HL-60 (cell line): ENCODE data around the gene CACTIN.
"Not testable (repeated sequence)": the region's sequence is repeated elsewhere in the genome, so short reads cannot be mapped to it uniquely, and the experiment has no call there.

ENCODE experiments used
- DNase-seq, 2 experiments: peaks; one replicate each; pipeline ENCODE4 v3.0.0-alpha.2; 2010 to 2020; ENCODE audit warnings: low read depth in 1 of 2, low spot score in 1 of 2
- H3K27ac ChIP-seq: fragments of 250-450 bp; sonication (Bioruptor Pico); replicated peaks from 2 replicates; pipeline ENCODE4 v1.5.1; 2020; ENCODE audit warnings: mild to moderate bottlenecking, moderate library complexity
- H3K27me3 ChIP-seq: fragments of 250-450 bp; sonication (Bioruptor Pico); 2 replicates; pipeline ENCODE4 v1.5.1; 2021; ENCODE audit warnings: mild to moderate bottlenecking, moderate library complexity; ENCODE audit not compliant: insufficient read depth, poor library complexity, severe bottlenecking
- H3K4me3 ChIP-seq: replicated peaks from 2 replicates; pipeline ENCODE4 v1.5.1; 2011; ENCODE audit warnings: mild to moderate bottlenecking, control low read depth, low read length; ENCODE audit not compliant: insufficient read depth
- GABPA ChIP-seq: IDR thresholded peaks from 2 replicates; pipeline ENCODE4 v1.6.1; 2012; ENCODE audit warnings: low read depth
- POLR2AphosphoS5 ChIP-seq: IDR thresholded peaks from 2 replicates; pipeline ENCODE4 v1.6.1; 2012; ENCODE audit warnings: low read depth
- SPI1 ChIP-seq: IDR thresholded peaks from 2 replicates; pipeline ENCODE4 v1.6.1; 2012; ENCODE audit warnings: low read depth, mild to moderate bottlenecking, borderline replicate concordance
- TF ChIP-seq, protein P1 (sequence below): IDR thresholded peaks from one replicate; pipeline ENCODE4 v1.5.1; 2011; ENCODE audit warnings: low read length, control low read depth, inconsistent platforms; ENCODE audit not compliant: insufficient read depth
- TF ChIP-seq, protein P2 (sequence below): IDR thresholded peaks from 2 replicates; pipeline ENCODE4 v1.6.1; 2012; ENCODE audit warnings: low read depth; ENCODE audit not compliant: insufficient replicate concordance

CACTIN gene

GRCh38 chr19:3649888-3650287 lies 23.3 kb upstream of the CACTIN start:
- H3K4me3 ChIP-seq: no peak overlapping the region
- TF ChIP-seq GABPA (no peak), POLR2AphosphoS5 (no peak), SPI1 (no peak)
- TF ChIP-seq, protein P1, sequence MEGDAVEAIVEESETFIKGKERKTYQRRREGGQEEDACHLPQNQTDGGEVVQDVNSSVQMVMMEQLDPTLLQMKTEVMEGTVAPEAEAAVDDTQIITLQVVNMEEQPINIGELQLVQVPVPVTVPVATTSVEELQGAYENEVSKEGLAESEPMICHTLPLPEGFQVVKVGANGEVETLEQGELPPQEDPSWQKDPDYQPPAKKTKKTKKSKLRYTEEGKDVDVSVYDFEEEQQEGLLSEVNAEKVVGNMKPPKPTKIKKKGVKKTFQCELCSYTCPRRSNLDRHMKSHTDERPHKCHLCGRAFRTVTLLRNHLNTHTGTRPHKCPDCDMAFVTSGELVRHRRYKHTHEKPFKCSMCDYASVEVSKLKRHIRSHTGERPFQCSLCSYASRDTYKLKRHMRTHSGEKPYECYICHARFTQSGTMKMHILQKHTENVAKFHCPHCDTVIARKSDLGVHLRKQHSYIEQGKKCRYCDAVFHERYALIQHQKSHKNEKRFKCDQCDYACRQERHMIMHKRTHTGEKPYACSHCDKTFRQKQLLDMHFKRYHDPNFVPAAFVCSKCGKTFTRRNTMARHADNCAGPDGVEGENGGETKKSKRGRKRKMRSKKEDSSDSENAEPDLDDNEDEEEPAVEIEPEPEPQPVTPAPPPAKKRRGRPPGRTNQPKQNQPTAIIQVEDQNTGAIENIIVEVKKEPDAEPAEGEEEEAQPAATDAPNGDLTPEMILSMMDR: no peak
- TF ChIP-seq, protein P2, sequence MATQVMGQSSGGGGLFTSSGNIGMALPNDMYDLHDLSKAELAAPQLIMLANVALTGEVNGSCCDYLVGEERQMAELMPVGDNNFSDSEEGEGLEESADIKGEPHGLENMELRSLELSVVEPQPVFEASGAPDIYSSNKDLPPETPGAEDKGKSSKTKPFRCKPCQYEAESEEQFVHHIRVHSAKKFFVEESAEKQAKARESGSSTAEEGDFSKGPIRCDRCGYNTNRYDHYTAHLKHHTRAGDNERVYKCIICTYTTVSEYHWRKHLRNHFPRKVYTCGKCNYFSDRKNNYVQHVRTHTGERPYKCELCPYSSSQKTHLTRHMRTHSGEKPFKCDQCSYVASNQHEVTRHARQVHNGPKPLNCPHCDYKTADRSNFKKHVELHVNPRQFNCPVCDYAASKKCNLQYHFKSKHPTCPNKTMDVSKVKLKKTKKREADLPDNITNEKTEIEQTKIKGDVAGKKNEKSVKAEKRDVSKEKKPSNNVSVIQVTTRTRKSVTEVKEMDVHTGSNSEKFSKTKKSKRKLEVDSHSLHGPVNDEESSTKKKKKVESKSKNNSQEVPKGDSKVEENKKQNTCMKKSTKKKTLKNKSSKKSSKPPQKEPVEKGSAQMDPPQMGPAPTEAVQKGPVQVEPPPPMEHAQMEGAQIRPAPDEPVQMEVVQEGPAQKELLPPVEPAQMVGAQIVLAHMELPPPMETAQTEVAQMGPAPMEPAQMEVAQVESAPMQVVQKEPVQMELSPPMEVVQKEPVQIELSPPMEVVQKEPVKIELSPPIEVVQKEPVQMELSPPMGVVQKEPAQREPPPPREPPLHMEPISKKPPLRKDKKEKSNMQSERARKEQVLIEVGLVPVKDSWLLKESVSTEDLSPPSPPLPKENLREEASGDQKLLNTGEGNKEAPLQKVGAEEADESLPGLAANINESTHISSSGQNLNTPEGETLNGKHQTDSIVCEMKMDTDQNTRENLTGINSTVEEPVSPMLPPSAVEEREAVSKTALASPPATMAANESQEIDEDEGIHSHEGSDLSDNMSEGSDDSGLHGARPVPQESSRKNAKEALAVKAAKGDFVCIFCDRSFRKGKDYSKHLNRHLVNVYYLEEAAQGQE: no peak
- no peak for DNase-seq
- H3K27ac ChIP-seq: no peak overlapping the region
- H3K27me3 ChIP-seq: no peaks in the 10 kb centered on the region

GRCh38 chr19:3648037-3648905 lies 21.7 kb upstream of the CACTIN start:
- H3K27me3 ChIP-seq: no peaks in the 10 kb centered on the region
- no peak overlapping the region for H3K4me3 ChIP-seq
- no peak for DNase-seq
- TF ChIP-seq, protein P2: no peak
- TF ChIP-seq GABPA (no peak), SPI1 (no peak), POLR2AphosphoS5 (no peak)
- TF ChIP-seq, protein P1: no peak
- no peak overlapping the region for H3K27ac ChIP-seq

- DNase-seq, H3K4me3 ChIP-seq: not testable (repeated sequence)
Measured at GRCh38 chr19:3647102-3647501, 20.5 kb upstream of the CACTIN start.

GRCh38 chr19:3646336-3647092 lies 19.9 kb upstream of the CACTIN start:
- no peak overlapping the region for H3K4me3 ChIP-seq
- no peak for DNase-seq
- TF ChIP-seq SPI1 (no peak), POLR2AphosphoS5 (no peak), GABPA (no peak)
- TF ChIP-seq, protein P1: no peak
- TF ChIP-seq, protein P2: no peak

More at GRCh38 chr19:3647102-3647501, 20.5 kb upstream of the CACTIN start:
- not testable (repeated sequence) for H3K27ac ChIP-seq, H3K27me3 ChIP-seq

More at GRCh38 chr19:3646336-3647092, 19.9 kb upstream of the CACTIN start:
- no peaks in the 10 kb centered on the region for H3K27me3 ChIP-seq
- H3K27ac ChIP-seq: no peak overlapping the region
